ENCODE data around the gene CSTPP1. TPM values are rescaled to one million over a fixed set of nuclear protein-coding genes. Genes with fewer than 3 reads are reported as not detected.
"Not testable (repeated sequence)": the region's sequence is repeated elsewhere in the genome, so short reads cannot be mapped to it uniquely, and the experiment has no call there.

Gene CSTPP1
- total and polyA plus RNA-seq, 2 donors (not counting 1 experiment from before 2014, with no cell fraction given) = 11.5 to 29.0 TPM

- Mint-ChIP-seq H3K4me1 (no peaks in the 10 kb centered on the region), H3K4me3 (no peak overlapping the region), H3K27me3 (no peaks in the 10 kb centered on the region), H3K9me3 (ENCODE audit: insufficient read depth) (peaks cover 3% of the 10 kb centered on the region), H3K27ac (no peak overlapping the region)
- no peaks in the 10 kb centered on the region for H4K20me1 ChIP-seq (ENCODE audit: control insufficient read depth, insufficient read depth, low read length, poor library complexity, severe bottlenecking)
- ATAC-seq (ENCODE audit: low read depth) (no peak), DNase-seq (no peak)
- H2AFZ ChIP-seq (ENCODE audit: insufficient read depth, low read depth, low read length, poor library complexity, severe bottlenecking) = no peak overlapping the region
- H3K27me3 ChIP-seq (replicated peaks in 1 of 4; ENCODE audit: control extremely low read depth in 1 of 4, control insufficient read depth in 3 of 4, insufficient read depth in 4 of 4, low read length in 3 of 4) = no peaks in the 10 kb centered on the region
- 100% methylated on average over 2 of the region's 3 CpGs for WGBS (ENCODE audit: insufficient coverage)
- POLR2A ChIA-PET = no interaction called here
- intact Hi-C loops (cut with micrococcal nuclease) = no loop called here
- no peak overlapping the region for H3K27ac ChIP-seq (ENCODE audit: low read length in 2 of 2)
- no peaks in the 10 kb centered on the region for H3K79me2 ChIP-seq (ENCODE audit: control insufficient read depth, insufficient read depth, low read length)
- no peak overlapping the region for H3K4me2 ChIP-seq (replicated peaks; ENCODE audit: low read depth, low read length, poor library complexity, severe bottlenecking)
- CTCF ChIA-PET = no interaction called here
- H3K4me1 ChIP-seq (ENCODE audit: control insufficient read depth in 2 of 2, insufficient read depth in 2 of 2, low read length in 2 of 2) = no peaks in the 10 kb centered on the region
- peaks cover 0 to 3% of the 10 kb centered on the region in 2 experiments for H3K36me3 ChIP-seq (replicated peaks in 1 of 2; ENCODE audit: control extremely low read depth in 1 of 2, control insufficient read depth in 1 of 2, extremely low read depth in 1 of 2, insufficient read depth in 2 of 2, low read length in 1 of 2)
- no peak overlapping the region for H3K9ac ChIP-seq (ENCODE audit: low read length)
- H3K9me3 ChIP-seq (ENCODE audit: control extremely low read depth in 1 of 3, control insufficient read depth in 2 of 3, insufficient read depth in 1 of 3, low read length in 2 of 3) = no peaks in the 10 kb centered on the region
- TF ChIP-seq EZH2 (IDR thresholded peaks at IDR 0.05; ENCODE audit: borderline replicate concordance, insufficient read depth, low read depth, low read length, poor library complexity, severe bottlenecking) (no peak), CTCF (IDR thresholded peaks at IDR 0.05) (no peak)
- H3K4me3 ChIP-seq (ENCODE audit: control extremely low read depth in 1 of 5, extremely low read depth in 1 of 5, insufficient read depth in 1 of 5, low read depth in 2 of 5, low read length in 4 of 5) = no peak overlapping the region
Observed at GRCh38 chr11:46987183-46987582, 50.6 kb downstream of the CSTPP1 start.

- intact Hi-C loops (cut with micrococcal nuclease); H3K9me3 ChIP-seq (ENCODE audit: control extremely low read depth in 1 of 3, control insufficient read depth in 2 of 3, insufficient read depth in 1 of 3, low read length in 2 of 3); POLR2A ChIA-PET; H3K4me1 ChIP-seq (ENCODE audit: control insufficient read depth in 2 of 2, insufficient read depth in 2 of 2, low read length in 2 of 2); DNase-seq; H3K79me2 ChIP-seq (ENCODE audit: control insufficient read depth, insufficient read depth, low read length); H3K4me1 Mint-ChIP-seq; H3K27me3 ChIP-seq (replicated peaks in 1 of 4; ENCODE audit: control extremely low read depth in 1 of 4, control insufficient read depth in 3 of 4, insufficient read depth in 4 of 4, low read length in 3 of 4); H3K4me3 ChIP-seq (ENCODE audit: control extremely low read depth in 1 of 5, extremely low read depth in 1 of 5, insufficient read depth in 1 of 5, low read depth in 2 of 5, low read length in 4 of 5); H3K4me3 Mint-ChIP-seq; H3K27ac ChIP-seq (ENCODE audit: low read length in 2 of 2); H3K9ac ChIP-seq (ENCODE audit: low read length); H3K4me2 ChIP-seq (replicated peaks; ENCODE audit: low read depth, low read length, poor library complexity, severe bottlenecking); H3K27ac Mint-ChIP-seq; H3K36me3 ChIP-seq (replicated peaks in 1 of 2; ENCODE audit: control extremely low read depth in 1 of 2, control insufficient read depth in 1 of 2, extremely low read depth in 1 of 2, insufficient read depth in 2 of 2, low read length in 1 of 2); H3K27me3 Mint-ChIP-seq; H2AFZ ChIP-seq (ENCODE audit: insufficient read depth, low read depth, low read length, poor library complexity, severe bottlenecking); ATAC-seq (ENCODE audit: low read depth); CTCF ChIA-PET; H4K20me1 ChIP-seq (ENCODE audit: control insufficient read depth, insufficient read depth, low read length, poor library complexity, severe bottlenecking); H3K9me3 Mint-ChIP-seq (ENCODE audit: insufficient read depth): not testable (repeated sequence)
- no CpG with 5 or more reads among the region's 1 CpG for WGBS (ENCODE audit: insufficient coverage)
Observed at GRCh38 chr11:46989810-46990487, 53.4 kb downstream of the CSTPP1 start.
